OCI-LY1 (cell line): Measurements from ENCODE around the gene KRTAP12-2.

Experiments used
- EZH2 ChIP-seq: fragments of 200-600 bp; sonication (generic), shearing (Covaris generic); IDR thresholded peaks from 2 replicates; pipeline ENCODE4 v1.8.0; 2017; ENCODE audit warnings: borderline replicate concordance, mixed run types, mild to moderate bottlenecking, antibody characterized with exemption, low read length, moderate library complexity, mixed read lengths
- TF ChIP-seq, protein P1 (sequence below): fragments of 200-600 bp; sonication (generic), shearing (Covaris generic); IDR thresholded peaks from 2 replicates; pipeline ENCODE4 v1.5.1; 2017; ENCODE audit warnings: mild to moderate bottlenecking, antibody characterized with exemption, low read length, moderate library complexity, mixed read lengths

- TF ChIP-seq, protein P1, sequence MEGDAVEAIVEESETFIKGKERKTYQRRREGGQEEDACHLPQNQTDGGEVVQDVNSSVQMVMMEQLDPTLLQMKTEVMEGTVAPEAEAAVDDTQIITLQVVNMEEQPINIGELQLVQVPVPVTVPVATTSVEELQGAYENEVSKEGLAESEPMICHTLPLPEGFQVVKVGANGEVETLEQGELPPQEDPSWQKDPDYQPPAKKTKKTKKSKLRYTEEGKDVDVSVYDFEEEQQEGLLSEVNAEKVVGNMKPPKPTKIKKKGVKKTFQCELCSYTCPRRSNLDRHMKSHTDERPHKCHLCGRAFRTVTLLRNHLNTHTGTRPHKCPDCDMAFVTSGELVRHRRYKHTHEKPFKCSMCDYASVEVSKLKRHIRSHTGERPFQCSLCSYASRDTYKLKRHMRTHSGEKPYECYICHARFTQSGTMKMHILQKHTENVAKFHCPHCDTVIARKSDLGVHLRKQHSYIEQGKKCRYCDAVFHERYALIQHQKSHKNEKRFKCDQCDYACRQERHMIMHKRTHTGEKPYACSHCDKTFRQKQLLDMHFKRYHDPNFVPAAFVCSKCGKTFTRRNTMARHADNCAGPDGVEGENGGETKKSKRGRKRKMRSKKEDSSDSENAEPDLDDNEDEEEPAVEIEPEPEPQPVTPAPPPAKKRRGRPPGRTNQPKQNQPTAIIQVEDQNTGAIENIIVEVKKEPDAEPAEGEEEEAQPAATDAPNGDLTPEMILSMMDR, result no peak
- TF ChIP-seq EZH2, result no peak
These were observed 15.6 kb downstream of the KRTAP12-2 start for GRCh38 chr21:44650973-44651675.
